Duodenal mucosa (tissue), 2 donors: ENCODE measurements around the gene OTUD7B.

ENCODE experiments used
- H3K27ac ChIP-seq: one replicate; pipeline ENCODE4 v1.7.0; 2013; ENCODE audit warnings: low read depth, low read length
- H3K27me3 ChIP-seq, 2 donors: one replicate each; pipeline ENCODE4 v1.7.0; 2013; ENCODE audit warnings: low read length in 2 of 2, control low read depth in 1 of 2; ENCODE audit not compliant: insufficient read depth in 2 of 2, control insufficient read depth in 1 of 2
- H3K36me3 ChIP-seq, 2 donors: one replicate each; pipeline ENCODE4 v1.7.0; 2013; ENCODE audit warnings: low read length in 2 of 2, control low read depth in 1 of 2; ENCODE audit not compliant: insufficient read depth in 2 of 2, control insufficient read depth in 1 of 2
- H3K4me1 ChIP-seq, 2 donors: one replicate each; pipeline ENCODE4 v1.7.0; 2013; ENCODE audit warnings: low read length in 2 of 2, control low read depth in 1 of 2; ENCODE audit not compliant: insufficient read depth in 2 of 2, control insufficient read depth in 1 of 2
- H3K4me3 ChIP-seq, 2 donors: one replicate each; pipeline ENCODE4 v1.7.0; 2013; ENCODE audit warnings: low read length in 2 of 2, low read depth in 1 of 2
- H3K9ac ChIP-seq, 2 donors: one replicate each; pipeline ENCODE4 v1.7.0; 2013; ENCODE audit warnings: low read length in 2 of 2, low read depth in 1 of 2
- H3K9me3 ChIP-seq, 2 donors: one replicate each; pipeline ENCODE4 v1.7.0; 2013; ENCODE audit warnings: low read length in 2 of 2, control low read depth in 1 of 2; ENCODE audit not compliant: control insufficient read depth in 1 of 2

Gene OTUD7B

GRCh38 chr1:150024156-150024555 lies 13.6 kb upstream of the OTUD7B start:
- Histone ChIP-seq H3K9me3 (no peaks in the 10 kb centered on the region), H3K27me3 (no peaks in the 10 kb centered on the region), H3K4me1 (peaks cover 0 to 20% of the 10 kb centered on the region in 2 donors), H3K4me3 (no peak overlapping the region), H3K36me3 (no peaks in the 10 kb centered on the region), H3K9ac (no peak overlapping the region), H3K27ac (no peak overlapping the region)

DNA sequence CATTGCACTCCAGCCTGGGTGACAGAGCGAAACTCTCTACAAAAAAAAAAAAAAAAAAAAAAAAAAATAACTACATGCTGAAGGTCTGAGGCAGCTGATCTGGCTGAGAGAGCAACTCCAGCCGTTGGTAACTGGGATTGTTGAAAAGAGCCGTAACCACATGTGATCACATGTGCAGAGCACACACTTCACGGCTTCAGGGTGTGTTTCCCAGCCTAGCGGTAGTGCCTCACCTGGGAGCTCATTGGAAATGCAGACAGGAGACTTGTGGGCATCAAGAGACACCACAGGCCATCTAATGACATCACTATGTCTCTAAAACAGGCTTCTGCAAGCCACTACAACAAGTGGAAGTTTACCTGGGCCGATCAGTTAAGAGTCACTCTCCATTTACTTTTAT lies 11.8 kb upstream of the OTUD7B start:
- peaks cover 0 to 26% of the 10 kb centered on the region in 2 donors for H3K4me1 ChIP-seq
- no peaks in the 10 kb centered on the region for H3K36me3 ChIP-seq
- H3K27me3 ChIP-seq = no peaks in the 10 kb centered on the region
- H3K27ac ChIP-seq = no peak overlapping the region
- no peak overlapping the region for H3K4me3 ChIP-seq
- no peak overlapping the region for H3K9ac ChIP-seq
- H3K9me3 ChIP-seq = no peaks in the 10 kb centered on the region

- no peaks in the 10 kb centered on the region for H3K36me3 ChIP-seq
- peak overlapping the region in 1 of 2 donors; percentile 24 for H3K4me3 ChIP-seq
- no peaks in the 10 kb centered on the region for H3K9me3 ChIP-seq
- no peak overlapping the region for H3K9ac ChIP-seq
- H3K4me1 ChIP-seq = peaks cover 0 to 28% of the 10 kb centered on the region in 2 donors
- no peaks in the 10 kb centered on the region for H3K27me3 ChIP-seq
- peak overlapping the region; percentile 67 for H3K27ac ChIP-seq
These were observed 10.7 kb upstream of the OTUD7B start for GRCh38 chr1:150021191-150021694.

DNA sequence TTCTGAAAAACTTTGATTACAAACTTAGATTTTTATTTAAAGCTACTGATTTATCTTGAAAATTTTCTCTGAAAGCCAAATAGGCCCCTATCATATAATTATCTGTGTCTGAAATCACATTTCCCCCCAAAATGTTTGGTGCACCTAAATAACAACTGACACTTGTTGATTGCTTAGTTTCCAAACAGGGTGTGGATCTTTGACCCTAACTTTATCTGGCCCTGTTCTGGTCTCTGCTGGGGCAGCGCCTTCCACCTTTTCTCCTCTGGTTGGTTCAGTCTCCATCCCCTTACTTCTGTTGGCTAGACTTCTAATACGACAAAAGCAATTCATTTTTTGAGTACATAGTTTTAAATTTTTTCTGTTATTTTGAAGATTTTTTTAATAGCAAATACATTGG lies 10.2 kb upstream of the OTUD7B start:
- Histone ChIP-seq H3K4me3 (no peak overlapping the region), H3K9ac (no peak overlapping the region), H3K4me1 (peaks cover 0 to 28% of the 10 kb centered on the region in 2 donors), H3K27me3 (no peaks in the 10 kb centered on the region), H3K9me3 (no peaks in the 10 kb centered on the region), H3K36me3 (no peaks in the 10 kb centered on the region), H3K27ac (no peak overlapping the region)

DNA sequence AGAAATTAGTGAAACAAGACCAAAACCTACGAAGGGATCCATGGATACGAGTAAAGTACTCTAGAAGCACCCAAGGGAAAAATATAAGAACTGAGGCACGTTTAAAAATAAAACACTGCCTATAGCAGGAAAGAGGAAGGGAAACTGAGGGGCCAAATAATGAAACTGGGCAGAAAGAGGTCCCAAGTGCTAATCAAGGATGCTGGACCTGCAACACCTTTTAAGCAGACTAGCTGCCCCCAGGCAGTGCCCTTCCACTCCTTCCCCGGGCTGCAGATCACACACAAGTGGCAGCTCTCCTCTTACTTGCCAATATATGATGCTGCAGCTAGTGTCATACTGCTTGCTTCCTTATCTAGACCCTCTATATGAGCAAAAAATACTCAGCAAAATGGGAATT lies 7.6 kb upstream of the OTUD7B start:
- H3K4me1 ChIP-seq = peaks cover 0 to 28% of the 10 kb centered on the region in 2 donors
- no peak overlapping the region for H3K27ac ChIP-seq
- H3K4me3 ChIP-seq = no peak overlapping the region
- H3K9ac ChIP-seq = no peak overlapping the region
- H3K27me3 ChIP-seq = no peaks in the 10 kb centered on the region
- H3K9me3 ChIP-seq = no peaks in the 10 kb centered on the region
- H3K36me3 ChIP-seq = no peaks in the 10 kb centered on the region

- no peak overlapping the region for H3K9ac ChIP-seq
- no peaks in the 10 kb centered on the region for H3K27me3 ChIP-seq
- no peaks in the 10 kb centered on the region for H3K36me3 ChIP-seq
- no peaks in the 10 kb centered on the region for H3K9me3 ChIP-seq
- H3K27ac ChIP-seq = no peak overlapping the region
- H3K4me3 ChIP-seq = no peak overlapping the region
- H3K4me1 ChIP-seq = peaks cover 4 to 25% of the 10 kb centered on the region in 2 donors
These were observed 6.8 kb upstream of the OTUD7B start for GRCh38 chr1:150017206-150017750.

DNA sequence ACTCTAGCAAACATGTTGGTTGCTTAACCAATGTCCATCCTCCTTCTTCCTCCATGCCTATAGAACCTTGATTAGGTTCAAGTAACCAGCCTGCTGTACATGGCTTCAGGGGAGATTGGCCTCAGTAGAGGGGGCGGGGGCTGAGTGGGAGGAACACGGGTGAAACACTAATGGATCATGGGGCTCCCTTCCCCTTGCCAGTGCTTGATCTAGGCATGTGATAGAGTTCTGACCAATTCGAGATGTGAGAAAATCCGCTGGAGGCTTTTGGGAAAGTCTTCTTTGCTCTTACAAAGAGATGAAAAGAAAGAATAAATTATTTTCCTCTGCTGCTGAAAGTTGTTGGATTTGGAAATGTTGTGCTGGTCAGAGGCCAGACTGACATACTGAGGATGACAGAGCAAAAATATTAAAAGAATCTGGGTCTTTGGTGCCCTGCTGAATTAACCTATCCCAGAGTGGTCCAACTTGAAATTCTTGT lies 5.2 kb upstream of the OTUD7B start:
- Histone ChIP-seq H3K36me3 (no peaks in the 10 kb centered on the region), H3K4me1 (peaks cover 9 to 19% of the 10 kb centered on the region in 2 donors), H3K27ac (no peak overlapping the region), H3K27me3 (no peaks in the 10 kb centered on the region), H3K4me3 (no peak overlapping the region), H3K9me3 (no peaks in the 10 kb centered on the region), H3K9ac (no peak overlapping the region)

DNA sequence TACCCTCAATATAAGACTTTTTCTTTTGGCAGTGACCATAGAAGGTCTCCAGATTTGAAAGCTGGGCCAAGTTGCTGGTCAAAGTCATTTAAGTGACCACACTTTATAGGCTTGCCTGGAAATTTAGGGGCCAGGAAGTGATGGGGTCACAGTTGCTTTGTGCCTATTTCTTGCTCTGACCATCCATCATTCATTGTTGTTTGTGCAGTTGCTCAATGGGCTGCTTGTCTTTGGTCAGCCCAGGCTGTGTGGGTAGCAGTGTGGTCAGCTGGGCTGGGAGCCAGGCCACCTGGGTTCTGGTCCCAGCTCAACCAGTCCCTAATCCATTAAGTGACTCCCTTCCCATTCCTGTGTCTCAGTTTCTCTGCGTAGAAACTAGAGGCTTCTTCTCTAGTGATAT lies 2.1 kb upstream of the OTUD7B start:
- Histone ChIP-seq H3K9me3 (no peaks in the 10 kb centered on the region), H3K27ac (no peak overlapping the region), H3K27me3 (no peaks in the 10 kb centered on the region), H3K36me3 (no peaks in the 10 kb centered on the region), H3K9ac (no peak overlapping the region), H3K4me1 (peaks cover 20 to 28% of the 10 kb centered on the region in 2 donors), H3K4me3 (no peak overlapping the region)

DNA sequence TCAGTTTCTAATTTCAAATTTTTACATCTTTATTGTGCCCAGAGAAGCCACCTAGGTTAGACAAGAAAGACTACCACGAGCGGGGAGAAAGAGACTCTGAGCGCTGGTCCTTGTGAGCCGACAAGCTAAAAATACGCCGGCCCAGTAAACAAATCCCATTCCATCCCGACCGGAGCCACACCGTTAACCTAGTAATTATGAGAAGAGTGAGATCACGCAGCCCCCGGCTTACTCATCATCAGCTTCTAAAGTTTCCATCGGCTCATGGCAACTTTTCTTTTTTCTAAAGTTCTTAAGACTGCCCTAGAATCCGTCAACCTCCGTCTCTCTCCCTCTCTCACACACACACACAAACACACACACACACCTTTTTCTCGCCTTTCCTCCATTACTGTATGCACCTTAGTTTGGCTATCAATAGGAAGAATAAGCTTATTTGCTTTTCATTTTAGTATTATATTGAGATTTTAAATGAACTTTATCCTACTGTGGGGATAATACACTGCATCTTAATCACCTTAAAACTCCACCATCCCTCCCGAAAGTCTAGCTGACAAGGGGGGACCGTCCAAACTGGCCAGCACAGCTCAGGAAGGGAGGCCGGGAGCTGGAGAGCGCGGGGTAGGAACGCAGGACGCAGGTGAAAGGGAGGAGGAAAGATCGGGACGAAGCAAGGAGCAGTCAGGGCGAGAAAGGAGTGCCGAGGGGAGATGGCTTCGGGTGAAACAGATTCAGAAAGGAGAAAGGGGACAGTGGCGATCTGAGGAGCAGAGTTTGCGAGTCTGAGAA lies 728 bp downstream of the OTUD7B start:
- Histone ChIP-seq H3K27me3 (no peaks in the 10 kb centered on the region), H3K9me3 (no peaks in the 10 kb centered on the region), H3K27ac (peak overlapping the region; percentile 95), H3K36me3 (no peaks in the 10 kb centered on the region), H3K4me1 (peaks cover 20 to 28% of the 10 kb centered on the region in 2 donors), H3K4me3 (peak overlapping the region; percentile 98 to 99), H3K9ac (peak overlapping the region; percentile 95 to 99)

- H3K9me3 ChIP-seq = no peaks in the 10 kb centered on the region
- H3K27ac ChIP-seq = no peak overlapping the region
- no peaks in the 10 kb centered on the region for H3K27me3 ChIP-seq
- peak overlapping the region; percentile 98 to 99 for H3K4me3 ChIP-seq
- H3K4me1 ChIP-seq = peaks cover 20 to 28% of the 10 kb centered on the region in 2 donors
- peaks cover 0 to 6% of the 10 kb centered on the region in 2 donors for H3K36me3 ChIP-seq
- H3K9ac ChIP-seq = peak overlapping the region; percentile 95 to 99
These were observed 1.8 kb downstream of the OTUD7B start for GRCh38 chr1:150008699-150009098.
